Activated T-cell treated with anti-CD3 and anti-CD28 coated beads, Interleukin-2, amount 50 U/mL, for 48 hours (primary cell): ENCODE results near the gene YPEL2.

ENCODE experiments used
- DNase-seq, 2 experiments: peaks; one replicate each; pipeline ENCODE4 v3.0.0-alpha.2; 2020

Gene YPEL2

DNA sequence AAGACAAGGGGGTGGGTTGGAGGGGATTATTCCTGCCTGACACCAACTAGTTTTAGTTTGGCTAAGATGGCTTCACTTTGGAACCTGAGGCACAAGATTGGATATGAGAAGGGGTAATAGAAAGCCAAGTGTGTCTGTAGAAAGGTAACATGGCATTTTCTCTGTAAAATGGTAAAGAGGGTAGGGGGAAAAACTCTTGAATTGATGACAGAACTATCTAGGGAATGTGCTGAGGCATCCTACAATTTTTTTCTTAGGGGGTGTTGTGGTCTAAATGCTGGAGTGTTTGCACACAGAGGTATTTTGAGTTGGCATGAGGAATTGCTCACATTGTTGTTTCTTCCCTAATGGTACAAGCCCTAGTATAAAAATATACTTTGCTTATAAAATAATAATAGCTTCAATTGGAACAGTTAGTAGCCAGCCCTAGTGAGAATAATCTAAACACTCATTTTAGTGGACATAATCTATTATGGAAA, 25.8 kb downstream of the YPEL2 start:
- DNase-seq, result no peak

DNA sequence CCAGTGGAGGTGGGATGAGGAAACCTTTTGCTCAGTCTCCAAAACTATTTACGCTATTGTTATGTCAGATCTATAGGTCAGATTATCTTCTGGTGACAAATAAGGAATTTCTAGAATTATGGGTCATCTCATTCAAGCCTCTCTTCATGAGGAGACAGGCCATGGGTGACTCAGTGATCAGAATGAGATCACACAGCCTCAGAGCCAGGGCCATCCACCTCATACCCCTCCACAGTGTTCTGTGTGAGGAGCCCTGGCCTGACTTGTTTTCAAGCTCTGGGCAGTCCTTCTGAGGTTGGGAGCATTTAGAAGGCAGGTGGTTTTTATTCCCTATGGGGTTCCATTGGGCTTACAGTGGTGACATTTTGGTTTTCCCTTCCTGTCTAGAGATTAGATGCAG, 26.5 kb downstream of the YPEL2 start:
- no peak for DNase-seq

DNA sequence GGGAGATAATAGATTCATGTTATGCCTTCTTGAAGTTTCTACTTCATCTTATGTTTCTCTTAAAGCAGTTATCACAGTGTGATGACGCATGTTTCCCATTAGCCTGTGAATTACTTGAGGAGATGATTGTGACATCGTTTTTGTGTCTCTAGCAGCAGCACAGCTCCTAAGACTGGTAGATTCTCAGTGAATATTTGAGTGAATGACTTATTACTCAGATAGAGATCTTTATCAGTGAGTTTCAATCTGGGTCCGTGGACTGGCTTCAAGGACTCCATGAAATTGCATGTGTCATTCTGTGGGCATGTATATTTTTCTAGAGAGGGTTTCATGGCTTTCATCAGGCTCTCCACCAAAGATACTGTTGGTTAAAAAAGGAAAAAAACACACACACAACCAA, 29.9 kb downstream of the YPEL2 start:
- no peak for DNase-seq

DNA sequence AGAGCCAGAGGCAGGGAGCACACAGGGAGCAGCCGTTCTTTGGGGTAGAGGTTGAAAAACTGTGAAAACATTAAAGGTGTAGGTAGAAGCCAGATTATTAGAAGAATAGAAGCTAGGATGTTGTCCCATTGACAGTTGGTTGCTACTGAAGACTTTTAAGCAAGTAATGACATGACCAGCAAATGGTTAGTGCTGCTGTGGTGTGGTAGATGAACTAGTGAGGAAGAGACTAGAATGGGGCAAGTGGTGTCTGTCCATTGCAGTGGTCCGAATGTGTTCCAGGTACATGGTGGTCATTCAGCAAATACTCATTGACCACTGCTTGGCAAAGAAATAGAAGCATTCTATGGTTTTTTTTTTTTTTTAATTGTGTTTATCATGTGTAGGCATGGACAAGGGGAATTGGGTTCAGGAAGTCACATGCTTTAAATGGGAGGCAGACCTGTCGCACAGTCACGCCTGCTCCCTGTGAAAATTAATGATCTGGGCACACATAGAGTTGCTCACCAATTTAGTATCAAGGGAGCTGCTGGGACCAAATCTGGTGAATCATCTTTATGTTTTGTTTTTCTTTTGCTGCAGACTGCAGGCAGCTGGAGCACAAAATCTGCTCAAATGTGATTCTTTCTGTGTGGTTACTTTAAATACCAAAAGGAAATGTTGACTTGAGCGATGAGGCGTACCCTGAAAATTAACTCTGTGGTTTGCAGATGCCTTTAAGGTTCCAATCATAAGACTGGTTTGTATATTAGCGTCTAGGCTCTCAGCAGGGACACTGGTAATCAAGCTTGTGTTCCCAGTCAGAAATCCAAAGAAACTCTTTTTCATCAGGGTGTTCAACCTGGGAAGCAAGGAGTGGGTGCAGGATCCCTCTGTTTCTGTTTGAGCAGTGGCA, 30.7 kb downstream of the YPEL2 start:
- DNase-seq, result peak; percentile 40 to 51

DNA sequence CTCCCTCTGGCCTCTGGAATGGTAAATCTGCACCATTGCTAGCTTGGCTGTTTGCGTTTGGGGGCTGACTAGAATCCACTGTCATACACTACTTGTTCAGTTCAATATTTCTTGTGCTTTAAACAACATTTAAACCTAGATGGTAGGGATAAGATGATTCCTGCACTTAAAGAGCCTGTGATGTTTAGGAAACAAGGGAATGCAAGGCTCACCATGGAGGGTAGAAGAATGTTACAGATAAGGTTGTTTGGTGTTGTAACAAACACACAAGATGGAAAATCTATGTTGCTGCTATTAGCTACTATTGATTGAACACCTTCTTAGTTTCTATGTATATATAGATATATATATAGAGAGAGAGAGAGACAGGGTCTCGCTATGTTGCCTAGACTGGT, 31.4 kb downstream of the YPEL2 start:
- no peak for DNase-seq

DNA sequence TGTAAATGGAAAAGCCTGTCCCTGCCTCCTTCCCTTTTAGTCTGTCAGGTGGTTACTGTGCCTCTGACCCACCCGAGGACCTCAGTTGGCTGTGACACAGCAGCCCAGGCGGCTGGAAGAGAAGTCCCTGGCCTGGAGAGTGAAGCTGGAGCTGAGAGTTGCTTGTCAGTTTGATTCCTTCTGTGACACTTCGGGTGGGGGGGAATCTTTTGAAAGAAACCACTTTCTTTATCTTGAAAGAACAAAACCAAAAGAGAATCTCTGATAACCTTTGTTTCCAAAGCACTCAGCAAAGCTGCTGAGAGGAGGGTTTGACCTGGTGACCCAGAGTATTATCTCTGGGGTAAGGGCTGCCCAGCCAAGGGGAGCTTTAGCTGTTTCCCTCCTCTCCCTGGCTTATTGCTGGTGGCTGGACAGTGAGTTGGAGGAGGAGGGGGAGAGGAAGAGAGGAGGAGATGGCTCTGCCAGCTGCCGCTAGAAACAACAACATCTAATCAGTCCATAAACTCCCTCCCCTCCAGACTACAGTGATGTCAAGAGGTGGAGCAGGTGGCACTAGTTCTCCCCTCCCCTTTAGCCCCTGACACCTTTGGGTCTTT, 34.0 kb downstream of the YPEL2 start:
- no peak for DNase-seq

DNA sequence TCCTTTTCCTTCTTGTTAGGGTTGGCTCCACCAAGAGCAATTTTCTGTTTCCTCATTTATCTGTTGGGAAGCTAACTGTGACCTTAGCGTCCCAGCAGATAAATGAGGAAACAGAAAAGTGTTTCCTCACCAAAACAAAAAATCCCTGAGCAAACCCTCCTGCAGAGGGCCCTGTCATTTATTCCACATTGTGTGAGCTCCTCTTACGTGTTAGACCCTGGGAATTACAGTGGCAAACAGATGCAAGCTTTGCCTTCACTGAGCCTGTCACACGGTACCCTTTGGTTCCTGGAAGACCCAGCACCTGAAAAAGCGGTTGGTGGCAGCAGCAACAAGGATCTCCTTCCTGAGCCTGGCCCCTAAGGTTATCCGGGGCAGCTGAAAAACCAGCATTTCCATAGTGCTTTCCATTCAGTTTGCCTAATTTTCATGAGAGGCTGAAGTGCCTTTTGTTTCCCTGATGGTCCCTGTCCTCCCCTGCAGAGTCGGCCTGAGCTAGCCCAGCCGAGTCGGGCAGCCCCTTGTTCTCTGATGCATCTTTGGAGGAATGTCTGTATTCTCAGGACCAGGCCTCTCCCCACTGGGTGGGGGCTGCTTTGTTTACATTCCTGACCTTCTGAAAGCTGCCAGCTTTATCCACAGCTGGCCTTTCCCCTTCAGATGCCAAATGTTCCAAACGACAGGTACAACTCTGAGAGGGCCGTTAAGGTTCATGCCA, 34.7 kb downstream of the YPEL2 start:
- no peak for DNase-seq

DNA sequence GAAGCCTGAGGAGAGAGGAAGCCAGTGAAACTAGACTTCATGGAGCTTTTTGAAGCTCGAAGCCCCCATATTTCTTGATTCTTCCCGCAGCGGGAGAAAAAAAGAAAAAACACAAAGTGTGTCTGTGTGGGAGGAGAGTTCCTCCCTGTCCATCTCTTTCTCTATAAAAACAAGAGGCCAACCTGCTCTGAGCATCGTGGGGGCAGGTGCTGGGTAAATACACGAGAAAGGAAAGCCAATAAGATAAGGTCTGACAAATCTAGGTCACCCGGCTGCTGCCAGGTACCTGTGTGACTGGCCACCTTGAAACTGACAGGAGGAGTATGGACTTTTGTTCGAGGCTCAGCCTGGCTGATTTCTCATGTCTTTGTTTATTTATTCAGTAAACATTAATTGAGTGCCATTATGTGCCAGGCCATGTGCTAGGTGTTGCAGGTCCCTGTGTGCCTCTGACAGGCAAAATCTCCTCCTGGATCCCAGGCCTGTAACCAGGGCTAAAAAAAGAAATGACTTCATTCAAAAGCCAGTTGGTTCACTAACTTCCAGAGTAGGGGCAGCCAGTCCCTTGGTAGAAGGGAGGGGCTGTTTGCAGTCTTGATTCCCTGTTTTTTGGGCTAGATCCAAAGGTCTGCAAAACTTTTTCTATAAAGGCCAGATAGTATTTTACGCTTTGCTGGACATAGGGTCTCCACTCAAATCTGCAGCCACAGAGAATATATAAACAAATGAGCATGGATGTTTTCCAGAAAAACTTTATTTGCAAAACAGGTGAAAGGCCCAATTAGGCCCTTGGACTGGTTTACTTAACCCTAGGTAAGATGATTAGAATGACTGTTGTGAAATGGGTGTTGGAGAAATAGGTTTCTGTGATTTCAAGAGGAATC, 35.6 kb downstream of the YPEL2 start:
- DNase-seq, result no peak

DNA sequence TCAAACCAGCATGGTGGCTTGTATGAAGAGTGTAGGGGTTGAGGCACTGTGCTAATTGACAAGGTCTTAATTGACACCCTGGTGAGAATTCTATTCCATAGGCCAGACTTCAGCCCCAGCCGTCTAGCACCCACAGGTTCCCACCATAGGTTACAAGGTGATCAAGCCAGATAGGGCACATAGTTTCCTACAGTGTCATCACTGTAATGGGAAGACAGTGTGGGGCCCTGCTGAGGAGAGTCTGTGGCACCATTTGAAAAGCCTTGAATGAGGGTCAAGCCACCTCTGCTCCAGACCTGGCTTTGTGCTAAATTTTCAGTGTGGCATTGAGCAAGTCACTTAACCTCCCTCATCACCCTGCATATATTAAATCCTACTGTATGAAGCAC, 36.2 kb downstream of the YPEL2 start:
- no peak for DNase-seq

DNA sequence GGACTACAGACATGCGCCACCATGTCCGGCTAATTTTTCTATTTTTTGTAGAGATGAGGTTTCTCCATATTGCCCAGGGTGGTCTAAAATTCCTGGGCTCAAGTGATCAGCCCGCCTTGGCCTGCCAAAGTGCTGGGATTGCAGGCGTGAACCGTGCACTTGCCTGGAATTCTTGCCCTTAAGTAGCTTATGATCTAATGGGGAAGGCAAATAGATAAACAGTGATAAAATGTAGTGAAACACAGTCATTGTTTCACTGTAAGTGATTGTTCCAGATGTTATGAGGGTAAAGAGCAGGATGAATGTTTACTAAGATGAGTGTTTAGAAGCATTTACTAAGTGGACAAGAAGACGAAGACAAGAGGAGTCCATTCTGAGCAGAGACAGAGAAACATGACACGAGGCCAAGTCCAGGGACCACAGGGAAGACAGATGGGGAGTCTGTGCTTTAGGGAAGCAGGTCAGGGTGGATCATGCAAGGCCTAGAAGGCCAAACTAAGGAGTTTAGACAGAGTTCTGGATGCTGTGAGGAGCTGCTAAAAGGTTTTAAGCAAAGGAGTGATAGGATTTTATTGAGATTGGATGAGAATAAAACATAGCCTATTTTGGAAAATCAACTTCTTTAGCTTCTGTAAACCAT, 36.9 kb downstream of the YPEL2 start:
- no peak for DNase-seq

DNA sequence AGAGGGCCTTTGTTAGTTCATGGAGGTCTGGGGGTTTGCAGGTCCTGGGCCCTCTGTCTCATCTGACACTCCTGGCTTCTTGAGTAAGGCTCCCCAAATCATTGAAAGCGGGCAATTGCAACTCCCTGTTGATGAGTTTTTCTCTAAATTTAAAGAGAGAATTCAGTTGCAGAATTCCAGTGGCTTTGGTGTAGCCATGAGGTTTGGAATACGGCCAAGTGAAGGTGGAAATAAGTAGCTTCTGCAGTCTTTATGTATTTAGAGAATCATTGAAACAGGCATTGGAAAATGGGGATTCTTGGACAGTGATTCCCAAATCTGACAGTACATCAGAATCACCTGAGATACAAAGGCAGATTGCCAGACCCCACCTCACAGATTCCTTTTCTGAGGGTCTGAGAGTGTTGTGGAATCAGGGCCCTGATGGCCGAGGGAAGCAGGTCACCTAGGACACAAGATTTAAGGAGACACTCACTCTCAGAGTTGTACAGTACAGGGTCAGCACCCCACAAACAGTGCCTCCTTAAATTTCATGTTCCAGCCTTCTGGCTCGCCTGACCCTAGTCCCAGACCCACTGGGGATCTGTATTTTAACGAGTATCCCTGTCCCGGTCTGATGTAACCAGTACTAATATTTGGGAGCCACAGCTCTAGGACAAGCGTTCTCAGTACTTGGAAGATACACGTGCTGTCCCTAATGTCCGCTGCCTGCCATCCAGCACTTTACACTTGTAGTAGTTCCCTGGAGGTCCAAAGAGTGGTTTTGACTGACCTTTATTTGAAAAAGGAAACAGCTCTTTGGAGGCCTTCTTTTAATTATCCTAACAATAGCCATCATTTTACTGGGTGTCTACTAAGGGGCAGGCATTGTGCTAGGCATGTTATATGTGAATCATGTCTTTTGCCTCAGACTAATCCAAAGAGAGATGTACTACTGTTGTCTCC, 37.8 kb downstream of the YPEL2 start:
- DNase-seq, result no peak

DNA sequence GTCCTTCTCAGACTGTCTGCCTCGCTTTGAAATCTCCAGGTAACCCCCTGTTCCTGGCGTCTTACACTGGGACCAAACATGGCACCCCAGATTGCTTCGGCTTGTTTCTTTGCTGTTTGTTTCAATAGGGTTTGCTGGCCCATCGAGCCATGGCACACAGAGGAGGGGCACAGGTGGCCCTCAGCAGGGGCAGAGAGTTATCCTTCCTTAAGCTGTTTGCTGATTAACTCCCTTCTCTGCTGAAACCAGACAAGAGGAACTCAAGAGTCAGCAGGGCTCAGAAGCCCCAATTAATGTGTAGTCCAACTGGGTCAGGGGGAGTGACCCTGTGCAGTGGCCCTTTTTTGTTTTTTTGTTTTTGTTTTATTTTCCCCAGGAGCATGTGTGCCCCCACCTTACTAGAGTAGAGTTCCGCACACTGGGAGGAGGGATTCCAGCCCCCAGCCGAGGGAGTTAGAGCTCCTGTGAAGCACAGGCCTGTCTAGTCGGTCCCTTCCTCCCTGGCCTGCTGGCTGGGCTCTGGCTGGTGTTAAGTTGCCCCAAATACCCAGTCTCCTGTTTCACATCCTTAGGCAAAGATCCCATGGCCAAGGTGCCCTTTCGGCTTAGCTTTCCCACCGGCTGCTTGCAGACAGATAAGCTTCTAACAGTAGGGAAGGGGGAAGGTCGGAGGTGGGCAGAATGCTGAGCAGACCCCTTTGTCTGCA, 39.3 kb downstream of the YPEL2 start:
- DNase-seq, result no peak

DNA sequence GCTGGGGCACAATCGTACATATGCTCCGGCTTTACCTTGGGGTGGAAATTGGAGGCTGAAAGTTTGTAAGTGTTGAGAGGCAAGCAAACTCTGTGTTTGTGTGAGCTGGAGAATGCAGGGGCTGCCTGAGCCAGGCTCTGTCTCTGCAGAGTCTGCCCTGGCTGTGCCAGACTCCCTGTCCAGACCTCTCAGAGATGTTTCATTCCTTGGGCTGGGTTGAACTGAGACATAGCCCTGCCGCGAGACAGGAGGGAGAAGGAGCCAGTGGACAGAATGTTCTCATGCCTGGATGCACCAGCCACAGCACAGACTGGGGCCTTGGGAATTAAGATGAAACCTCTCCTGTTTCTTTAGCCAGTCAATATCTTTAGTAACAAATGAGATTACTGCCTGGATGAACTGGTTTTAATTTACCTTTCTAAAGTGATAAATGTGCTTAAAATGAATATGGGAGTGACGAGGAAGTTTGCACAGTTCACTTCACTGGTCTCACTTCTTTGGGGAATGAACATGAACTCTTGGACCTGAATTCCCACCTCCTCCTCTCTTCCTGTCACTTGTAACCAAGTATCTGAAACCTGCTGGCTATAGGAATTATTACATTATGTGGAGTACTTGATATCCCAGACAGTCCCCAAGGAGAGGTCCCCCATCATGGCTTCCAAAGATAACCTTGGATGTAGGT, 40.1 kb downstream of the YPEL2 start:
- DNase-seq, result no peak

DNA sequence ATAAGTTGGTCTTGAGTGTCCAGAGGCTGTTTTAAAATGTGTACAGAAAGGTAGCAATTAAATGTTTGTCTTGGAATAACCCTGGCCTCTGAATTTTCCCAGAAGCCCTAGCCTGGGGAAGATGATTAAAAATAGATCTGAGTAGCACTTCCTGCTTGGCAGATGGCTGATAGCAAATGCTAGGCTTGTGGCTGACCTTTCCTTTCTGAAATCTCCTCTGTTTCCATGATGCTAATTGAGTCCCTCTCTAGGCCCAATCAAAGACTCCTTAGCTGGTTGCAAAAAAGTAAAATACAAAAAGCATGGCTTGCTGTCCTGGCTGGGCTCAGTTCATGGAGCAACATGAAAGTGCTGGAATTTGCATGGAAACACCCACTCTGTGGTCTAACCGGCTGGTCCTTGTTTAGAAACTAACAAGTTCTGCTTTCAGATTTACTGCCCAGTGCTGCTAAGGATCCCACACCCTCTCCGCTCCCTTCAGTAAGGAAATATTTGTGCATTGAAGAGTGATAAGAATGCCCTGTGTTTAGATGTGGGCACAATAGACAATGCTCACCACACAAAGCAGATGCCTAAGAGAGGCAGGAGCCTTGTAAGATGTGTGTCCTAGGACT, 40.8 kb downstream of the YPEL2 start:
- no peak for DNase-seq

DNA sequence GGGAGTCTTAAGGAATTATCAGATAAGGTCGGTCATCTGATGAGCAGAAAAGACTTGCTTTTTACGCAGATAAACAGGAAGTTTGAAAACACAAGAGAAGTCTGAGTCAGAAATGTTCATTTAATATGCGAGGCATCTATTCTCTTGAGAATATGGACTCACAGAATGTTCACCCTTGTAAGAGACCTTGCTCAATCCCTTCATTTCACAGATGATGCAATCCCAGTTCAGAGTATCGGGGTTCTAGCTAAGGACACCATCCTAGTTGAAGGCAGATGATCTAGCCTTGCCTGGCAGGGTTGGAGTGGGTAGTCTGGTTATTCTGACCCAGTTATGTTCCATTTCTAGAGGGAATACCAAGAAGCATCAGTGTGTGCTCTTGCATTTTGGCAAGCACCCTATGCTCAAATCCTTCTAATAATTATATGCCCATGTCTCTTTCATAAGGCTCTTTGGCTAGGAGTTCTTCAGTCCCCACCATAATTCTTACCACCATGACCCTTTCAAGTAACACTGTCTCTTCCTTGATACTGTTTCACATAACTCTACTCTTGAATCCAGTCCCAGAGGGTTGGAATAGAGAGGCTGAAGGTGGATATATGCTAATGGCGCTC, 42.5 kb downstream of the YPEL2 start:
- no peak for DNase-seq

DNA sequence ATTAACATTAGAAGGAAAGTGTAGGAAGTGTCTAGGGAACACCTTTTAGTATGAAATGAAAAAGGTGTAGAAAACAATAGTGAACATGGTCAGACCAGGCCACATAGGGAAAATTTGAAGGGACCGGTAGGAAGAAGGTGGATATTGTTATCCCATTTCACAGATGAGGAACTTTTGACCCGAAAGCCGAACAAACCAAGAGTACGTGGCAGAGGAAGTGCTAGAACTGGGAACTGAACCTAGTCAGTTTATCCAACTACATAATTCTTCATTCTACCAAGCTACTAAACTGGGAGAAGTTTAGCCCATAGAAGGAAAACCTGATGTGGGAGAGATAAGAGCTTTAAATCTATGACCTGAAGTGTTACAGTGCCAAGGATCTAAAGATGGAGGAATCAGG, 43.2 kb downstream of the YPEL2 start:
- no peak for DNase-seq

DNA sequence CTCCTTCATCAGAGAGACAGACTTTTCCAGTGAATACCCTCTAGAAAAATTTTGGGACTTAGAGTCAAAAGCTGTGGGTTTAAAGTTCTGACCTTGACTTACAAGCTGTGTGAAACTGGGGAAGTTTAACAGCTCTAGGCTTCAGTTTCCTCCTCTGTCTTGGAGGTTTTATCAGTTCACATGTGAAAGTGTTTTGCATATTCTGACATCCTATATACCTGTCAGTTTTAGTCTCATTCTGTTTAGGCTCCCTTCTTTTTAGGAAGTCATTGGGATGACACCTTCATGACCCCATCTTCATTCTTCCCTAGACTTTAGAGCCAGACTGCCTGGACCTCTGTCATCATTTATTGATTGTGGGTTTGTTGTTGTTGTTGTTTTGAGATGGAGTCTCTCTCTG, 44.4 kb downstream of the YPEL2 start:
- DNase-seq, result no peak

DNA sequence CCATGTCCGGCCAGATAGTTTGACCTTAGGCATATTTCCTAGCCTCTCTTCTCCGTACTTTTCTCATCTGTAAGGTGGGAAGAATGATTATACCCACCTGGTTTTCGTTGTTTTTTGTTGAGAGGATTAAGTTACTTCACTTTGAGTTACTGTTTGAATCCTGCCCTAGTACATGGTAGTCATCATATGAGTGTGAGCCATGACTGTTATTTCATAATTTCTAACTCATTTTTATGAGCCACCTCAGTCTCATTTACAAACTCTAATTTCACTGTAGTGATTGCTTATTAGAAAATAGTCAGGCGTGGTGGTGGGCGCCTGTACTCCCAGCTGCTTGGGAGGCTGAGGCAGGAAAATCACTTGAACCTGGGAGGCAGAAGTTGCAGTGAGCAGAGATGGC, 45.1 kb downstream of the YPEL2 start:
- no peak for DNase-seq

DNA sequence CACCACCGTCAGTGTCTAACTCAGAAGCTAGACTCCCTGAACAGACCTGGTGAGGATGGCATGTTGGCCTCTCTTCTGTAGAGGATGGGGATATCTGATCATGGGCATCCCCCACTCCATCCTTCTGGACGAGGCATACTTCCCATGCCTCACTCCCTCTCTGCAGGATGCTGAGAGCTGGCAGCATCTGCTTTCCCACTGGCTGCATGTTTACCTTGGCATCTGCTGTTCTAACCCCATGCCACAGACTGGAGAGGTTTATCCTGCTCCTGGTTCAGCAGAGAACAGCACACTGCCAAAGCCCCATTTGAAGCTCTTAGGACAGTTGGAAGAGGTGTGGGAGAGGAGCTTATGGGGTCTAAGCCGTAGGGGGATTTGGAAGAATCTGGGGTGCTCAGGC, 46.0 kb downstream of the YPEL2 start:
- no peak for DNase-seq
